ENCODE data around the gene DHRS11. TPM values are rescaled to one million over a fixed set of nuclear protein-coding genes. Genes with fewer than 3 reads are reported as not detected.

DHRS11 gene
- total RNA-seq, 4 donors from 2014 or later = 4.9 to 15.8 (median 7.4) TPM

DNA sequence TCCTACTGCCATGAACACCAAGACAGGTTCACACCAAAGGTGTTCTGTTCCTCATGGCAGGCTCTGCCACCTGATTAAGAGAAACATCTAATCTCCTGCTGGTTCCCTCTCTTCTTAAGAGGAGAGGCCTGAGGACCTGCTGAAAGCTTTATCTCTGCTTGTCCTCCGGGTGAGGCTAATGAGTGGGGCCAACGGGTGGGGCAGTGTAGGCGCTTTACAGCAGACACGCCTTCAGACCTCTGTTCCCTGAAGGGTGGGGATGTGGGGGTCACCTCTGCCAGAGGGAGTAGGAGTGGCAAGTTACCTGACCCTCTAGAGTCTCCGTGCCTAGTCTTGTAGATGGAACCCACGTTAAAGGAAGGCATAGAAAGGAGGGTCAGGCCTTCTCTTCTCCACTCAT is 5.5 kb downstream of the DHRS11 start:
- intact Hi-C loops (cut with DNase I; ENCODE audit: low total_unique reads) = no loop called here
- DNase-seq (no peak), ATAC-seq (no peak)
- Histone ChIP-seq H3K4me1 (peaks cover 22 to 23% of the 10 kb centered on the region in 2 donors), H3K36me3 (no peaks in the 10 kb centered on the region), H3K4me3 (no peak overlapping the region), H3K9me3 (no peaks in the 10 kb centered on the region), H3K27ac (no peak overlapping the region), H3K27me3 (no peaks in the 10 kb centered on the region)
- in situ Hi-C loops (cut with MboI; ENCODE audit: low sequenced_read_pairs in 4 of 4) = loop anchor here in 1 of 4 donors (10.0 kb wide), 1 partner anchor 62 kb away; the partner anchor contains the start of genes MYO19 and PIGW
- TF ChIP-seq POLR2A (IDR thresholded peaks at IDR 0.05) = no peak
- TF ChIP-seq, protein P1, sequence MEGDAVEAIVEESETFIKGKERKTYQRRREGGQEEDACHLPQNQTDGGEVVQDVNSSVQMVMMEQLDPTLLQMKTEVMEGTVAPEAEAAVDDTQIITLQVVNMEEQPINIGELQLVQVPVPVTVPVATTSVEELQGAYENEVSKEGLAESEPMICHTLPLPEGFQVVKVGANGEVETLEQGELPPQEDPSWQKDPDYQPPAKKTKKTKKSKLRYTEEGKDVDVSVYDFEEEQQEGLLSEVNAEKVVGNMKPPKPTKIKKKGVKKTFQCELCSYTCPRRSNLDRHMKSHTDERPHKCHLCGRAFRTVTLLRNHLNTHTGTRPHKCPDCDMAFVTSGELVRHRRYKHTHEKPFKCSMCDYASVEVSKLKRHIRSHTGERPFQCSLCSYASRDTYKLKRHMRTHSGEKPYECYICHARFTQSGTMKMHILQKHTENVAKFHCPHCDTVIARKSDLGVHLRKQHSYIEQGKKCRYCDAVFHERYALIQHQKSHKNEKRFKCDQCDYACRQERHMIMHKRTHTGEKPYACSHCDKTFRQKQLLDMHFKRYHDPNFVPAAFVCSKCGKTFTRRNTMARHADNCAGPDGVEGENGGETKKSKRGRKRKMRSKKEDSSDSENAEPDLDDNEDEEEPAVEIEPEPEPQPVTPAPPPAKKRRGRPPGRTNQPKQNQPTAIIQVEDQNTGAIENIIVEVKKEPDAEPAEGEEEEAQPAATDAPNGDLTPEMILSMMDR (IDR thresholded peaks at IDR 0.05 in 4 of 5, conservative IDR thresholded peaks at IDR 0.05 in 1 of 5) = no peak

DNA sequence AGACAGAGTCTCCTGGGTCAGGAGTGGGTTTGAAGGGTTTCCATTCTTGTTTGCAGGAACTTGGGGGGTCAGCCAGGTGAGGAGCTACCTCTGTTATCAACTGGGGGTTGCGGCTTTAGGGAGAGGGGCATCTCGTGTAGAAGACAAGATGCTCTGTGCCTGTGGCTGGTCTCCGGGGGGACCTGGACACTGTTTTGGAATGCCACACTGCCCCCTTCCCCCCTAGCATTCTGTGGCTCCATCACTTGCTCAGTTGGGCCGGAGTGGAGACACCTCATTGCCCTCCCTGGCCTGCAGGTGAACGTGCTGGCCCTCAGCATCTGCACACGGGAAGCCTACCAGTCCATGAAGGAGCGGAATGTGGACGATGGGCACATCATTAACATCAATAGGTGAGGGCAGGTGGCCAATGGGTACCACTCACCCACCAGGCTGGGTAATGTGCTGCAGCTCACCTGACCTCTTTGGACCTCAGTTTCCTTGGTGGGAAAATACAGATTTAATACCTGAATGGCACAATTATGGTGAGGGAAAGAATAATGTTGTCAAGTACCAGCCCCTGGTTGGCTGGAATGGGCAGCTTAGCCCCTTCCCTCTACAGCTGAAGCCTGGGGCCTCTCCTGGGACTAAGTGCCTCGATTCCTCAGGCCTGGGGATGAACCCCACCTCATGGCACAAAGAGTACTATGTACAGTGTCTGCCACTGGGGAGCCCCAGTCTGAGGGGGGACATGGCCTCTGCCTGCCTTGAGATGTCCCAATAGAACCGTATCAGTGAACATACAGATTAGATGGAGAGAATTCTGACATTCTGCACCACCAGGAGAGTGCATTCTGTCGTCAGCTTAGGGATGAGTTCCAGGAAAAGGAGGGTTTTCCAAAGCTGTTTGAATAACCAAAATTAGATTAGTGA is 6.4 kb downstream of the DHRS11 start:
- no peak overlapping the region for H3K4me3 ChIP-seq
- DNase-seq = no peak
- intact Hi-C loops (cut with DNase I; ENCODE audit: low total_unique reads) (no loop called here), in situ Hi-C loops (cut with MboI; ENCODE audit: low sequenced_read_pairs in 4 of 4) (loop anchor here in 1 of 4 donors (10.0 kb wide), 1 partner anchor 63 kb away; the partner anchor contains the start of genes MYO19 and PIGW)
- H3K27ac ChIP-seq = no peak overlapping the region
- no peaks in the 10 kb centered on the region for H3K27me3 ChIP-seq
- H3K9me3 ChIP-seq = no peaks in the 10 kb centered on the region
- no peaks in the 10 kb centered on the region for H3K36me3 ChIP-seq
- no peak for ATAC-seq
- H3K4me1 ChIP-seq = peaks cover 20 to 23% of the 10 kb centered on the region in 2 donors
- TF ChIP-seq POLR2A (IDR thresholded peaks at IDR 0.05) = no peak
- TF ChIP-seq, protein P1 (IDR thresholded peaks at IDR 0.05 in 4 of 5, conservative IDR thresholded peaks at IDR 0.05 in 1 of 5) = no peak

DNA sequence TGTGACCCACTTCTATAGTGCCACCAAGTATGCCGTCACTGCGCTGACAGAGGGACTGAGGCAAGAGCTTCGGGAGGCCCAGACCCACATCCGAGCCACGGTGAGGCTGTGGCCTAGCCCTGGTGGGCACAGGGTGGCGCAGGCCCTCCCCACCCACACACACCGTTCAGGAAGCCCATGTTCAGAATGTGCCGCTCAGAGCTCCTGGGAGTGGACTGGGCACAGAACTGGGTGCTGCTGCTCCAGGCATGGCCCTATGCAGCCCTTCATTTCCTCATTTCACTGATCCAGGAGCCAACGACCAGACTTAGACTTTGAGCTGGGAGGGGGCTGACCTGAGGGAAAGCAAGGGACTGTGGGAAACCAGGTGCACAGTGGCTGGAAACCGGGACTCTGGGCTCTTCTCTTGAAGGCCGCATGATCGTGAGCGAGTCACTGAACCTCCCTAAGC is 7.3 kb downstream of the DHRS11 start:
- TF ChIP-seq, protein P1 (IDR thresholded peaks at IDR 0.05 in 4 of 5, conservative IDR thresholded peaks at IDR 0.05 in 1 of 5) = no peak
- TF ChIP-seq POLR2A (IDR thresholded peaks at IDR 0.05) = no peak
- H3K4me3 ChIP-seq = no peak overlapping the region
- no peaks in the 10 kb centered on the region for H3K27me3 ChIP-seq
- ATAC-seq (no peak), DNase-seq (no peak)
- intact Hi-C loops (cut with DNase I; ENCODE audit: low total_unique reads) = no loop called here
- H3K9me3 ChIP-seq = no peaks in the 10 kb centered on the region
- in situ Hi-C loops (cut with MboI; ENCODE audit: low sequenced_read_pairs in 4 of 4) = loop anchor here in 1 of 4 donors (10.0 kb wide), 1 partner anchor 64 kb away; the partner anchor contains the start of genes MYO19 and PIGW
- peaks cover 12 to 23% of the 10 kb centered on the region in 2 donors for H3K4me1 ChIP-seq
- no peak overlapping the region for H3K27ac ChIP-seq
- H3K36me3 ChIP-seq = no peaks in the 10 kb centered on the region

DNA sequence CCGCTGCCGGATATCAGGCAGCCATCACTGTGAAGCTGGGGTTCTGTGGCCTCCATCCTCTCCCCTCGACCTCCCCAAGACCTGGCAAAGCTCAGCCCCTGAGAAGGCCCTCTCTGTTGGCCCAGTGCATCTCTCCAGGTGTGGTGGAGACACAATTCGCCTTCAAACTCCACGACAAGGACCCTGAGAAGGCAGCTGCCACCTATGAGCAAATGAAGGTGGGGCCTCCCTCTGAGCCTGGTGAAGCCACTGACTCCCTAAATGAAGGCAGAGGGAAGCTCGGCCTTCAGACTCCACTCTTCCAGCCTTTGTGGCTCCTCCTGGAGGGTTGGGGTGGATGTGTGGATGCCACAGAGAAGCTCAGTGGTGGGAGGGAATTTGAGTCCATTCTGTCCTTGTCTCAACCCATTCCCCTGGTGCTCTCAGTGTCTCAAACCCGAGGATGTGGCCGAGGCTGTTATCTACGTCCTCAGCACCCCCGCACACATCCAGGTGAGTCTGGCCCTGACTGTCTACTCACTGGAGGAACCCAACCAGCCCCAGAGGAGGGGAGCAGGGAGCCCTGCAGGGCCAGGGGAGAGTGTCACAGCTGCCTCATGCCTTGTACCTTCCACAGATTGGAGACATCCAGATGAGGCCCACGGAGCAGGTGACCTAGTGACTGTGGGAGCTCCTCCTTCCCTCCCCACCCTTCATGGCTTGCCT is 8.0 kb downstream of the DHRS11 start:
- H3K4me1 ChIP-seq = peaks cover 12 to 23% of the 10 kb centered on the region in 2 donors
- H3K27me3 ChIP-seq = no peaks in the 10 kb centered on the region
- no peaks in the 10 kb centered on the region for H3K36me3 ChIP-seq
- in situ Hi-C loops (cut with MboI; ENCODE audit: low sequenced_read_pairs in 4 of 4) = loop anchor here in 2 of 4 donors (10.0 to 25.0 kb wide), 2 partner anchors 65 to 363 kb away; partner anchors contain the start of genes MYO19 (in 1 of the 2) and PIGW (in 1 of the 2)
- no peaks in the 10 kb centered on the region for H3K9me3 ChIP-seq
- DNase-seq = no peak
- no peak for ATAC-seq
- no peak overlapping the region for H3K4me3 ChIP-seq
- intact Hi-C loops (cut with DNase I; ENCODE audit: low total_unique reads) = loop anchor here (2.0 to 10.0 kb wide), 4 partner anchors 55 to 348 kb away; partner anchors contain the start of genes AATF, GGNBP2 and ZNHIT3
- H3K27ac ChIP-seq = no peak overlapping the region
- TF ChIP-seq POLR2A (IDR thresholded peaks at IDR 0.05) = no peak
- TF ChIP-seq, protein P1 (IDR thresholded peaks at IDR 0.05 in 4 of 5, conservative IDR thresholded peaks at IDR 0.05 in 1 of 5) = no peak
